HG03378 (cell line): ENCODE measurements around the gene TOP1.
"Not testable (repeated sequence)": the region's sequence is repeated elsewhere in the genome, so short reads cannot be mapped to it uniquely, and the experiment has no call there.

Experiments used
- ATAC-seq: cut with Tn5 transposase; IDR thresholded peaks from one replicate; pipeline ENCODE4 v1.9.1; 2021; ENCODE audit warnings: mild to moderate bottlenecking, moderate library complexity; ENCODE audit not compliant: unreplicated experiment

TOP1 gene

DNA sequence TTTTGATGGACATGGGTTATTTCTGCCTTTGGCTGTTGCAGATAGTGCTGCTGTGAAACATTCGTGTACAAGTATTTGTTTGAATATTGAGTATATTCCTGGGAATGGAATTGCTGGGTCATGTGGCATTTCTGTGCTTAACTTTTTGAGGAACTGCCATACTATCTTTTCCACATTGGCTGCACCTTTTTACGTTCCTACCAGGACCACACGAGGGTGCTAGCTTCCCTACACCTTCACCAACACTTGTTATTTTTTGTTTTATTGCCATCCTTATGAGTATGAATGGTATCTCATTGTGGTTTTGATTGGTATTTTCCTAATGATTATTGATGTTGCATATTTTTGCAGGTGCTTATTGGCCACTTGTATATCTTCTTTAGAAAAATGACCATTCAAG is 60.9 kb downstream of the TOP1 start:
- no peak for ATAC-seq

DNA sequence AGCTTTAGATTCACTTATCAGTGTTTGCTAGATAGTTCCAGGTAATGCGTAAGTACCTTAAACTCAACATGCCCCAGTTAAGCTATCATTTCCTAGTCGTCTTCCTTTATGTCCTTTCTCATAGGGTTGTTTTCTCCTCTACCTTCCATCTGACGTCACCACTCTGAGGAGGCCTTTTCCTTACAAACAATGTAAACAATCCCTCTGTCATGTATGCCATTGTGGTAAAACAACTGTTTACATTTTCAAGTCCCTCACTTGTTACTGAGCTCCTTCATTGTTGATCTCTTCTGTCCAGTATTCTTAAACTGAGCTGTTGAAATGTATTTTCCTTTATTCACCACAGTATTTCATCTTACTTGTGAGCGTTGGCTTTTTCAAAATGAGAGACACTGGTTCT is 63.3 kb downstream of the TOP1 start:
- ATAC-seq: no peak

DNA sequence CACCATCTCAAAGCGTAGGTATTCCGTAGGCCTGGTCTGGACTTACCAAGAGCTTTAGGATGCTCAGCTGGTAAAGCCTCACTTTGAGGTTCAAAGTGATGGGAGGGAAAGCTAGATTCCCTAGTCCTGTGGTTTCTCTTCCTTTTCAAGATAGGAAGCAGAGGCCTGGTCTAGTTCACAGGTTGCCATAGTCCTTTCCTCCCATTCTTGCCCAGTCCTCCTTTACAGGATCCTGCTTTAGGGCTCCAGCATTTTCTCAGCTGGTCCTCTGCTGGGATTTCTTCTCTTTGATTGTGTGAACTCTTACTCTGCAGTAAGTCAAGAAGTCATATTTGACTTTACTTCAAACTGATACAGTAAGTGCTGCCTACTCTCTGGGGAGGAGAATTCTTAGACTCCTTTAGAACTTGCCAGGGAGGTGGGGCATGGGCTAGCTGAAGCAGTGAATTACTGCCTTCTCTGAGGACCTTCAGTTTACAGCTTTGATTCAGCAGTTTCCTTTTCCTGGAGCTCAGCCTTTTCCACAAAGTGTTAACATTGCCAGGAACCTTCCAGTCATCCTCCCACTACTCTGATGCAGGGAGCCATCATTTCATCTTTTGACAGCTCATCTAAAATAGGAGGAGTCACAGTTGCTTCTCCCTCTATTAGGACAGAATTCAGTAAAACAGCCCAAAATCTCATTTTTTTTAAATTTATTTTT is 65.9 kb downstream of the TOP1 start:
- ATAC-seq: no peak

DNA sequence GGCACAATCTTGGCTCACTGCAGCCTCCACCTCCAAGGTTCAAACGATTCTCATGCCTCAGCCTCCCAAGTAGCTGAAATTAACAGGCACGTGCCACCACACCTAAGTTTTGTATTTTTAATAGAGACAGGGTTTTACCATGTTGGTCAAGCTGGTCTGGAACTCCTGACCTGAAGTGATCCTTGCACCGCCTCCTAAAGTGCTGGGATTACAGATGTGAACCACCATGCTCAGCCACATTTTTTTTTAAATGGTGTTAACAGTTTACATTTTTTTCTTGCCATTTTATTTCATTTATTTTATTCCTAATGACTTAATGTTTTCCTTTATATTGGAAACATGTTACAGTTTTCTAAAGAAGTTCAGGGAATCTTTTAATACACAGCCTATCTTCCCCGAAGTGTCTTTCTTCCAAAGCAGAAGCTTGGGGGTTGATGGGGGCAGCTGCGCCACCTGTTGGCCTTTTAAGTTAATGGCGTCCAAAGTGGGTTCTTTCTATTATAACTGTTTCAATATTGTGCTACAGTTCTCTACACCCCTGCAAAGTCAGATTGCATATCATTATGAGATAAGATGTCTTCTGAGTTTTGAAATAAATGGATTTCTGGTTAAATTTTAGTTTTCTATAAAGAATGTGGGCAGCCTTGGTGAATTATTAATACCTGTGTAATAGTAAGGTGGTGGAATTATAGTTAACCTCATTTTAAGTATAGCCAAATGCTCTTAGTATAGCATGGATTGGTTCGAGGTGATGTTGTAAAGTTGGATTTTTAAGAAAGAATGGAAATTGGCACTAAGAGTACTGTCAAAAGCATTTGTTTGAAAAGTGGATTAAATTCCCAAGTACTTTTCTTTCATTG is 66.7 kb downstream of the TOP1 start:
- ATAC-seq: no peak

DNA sequence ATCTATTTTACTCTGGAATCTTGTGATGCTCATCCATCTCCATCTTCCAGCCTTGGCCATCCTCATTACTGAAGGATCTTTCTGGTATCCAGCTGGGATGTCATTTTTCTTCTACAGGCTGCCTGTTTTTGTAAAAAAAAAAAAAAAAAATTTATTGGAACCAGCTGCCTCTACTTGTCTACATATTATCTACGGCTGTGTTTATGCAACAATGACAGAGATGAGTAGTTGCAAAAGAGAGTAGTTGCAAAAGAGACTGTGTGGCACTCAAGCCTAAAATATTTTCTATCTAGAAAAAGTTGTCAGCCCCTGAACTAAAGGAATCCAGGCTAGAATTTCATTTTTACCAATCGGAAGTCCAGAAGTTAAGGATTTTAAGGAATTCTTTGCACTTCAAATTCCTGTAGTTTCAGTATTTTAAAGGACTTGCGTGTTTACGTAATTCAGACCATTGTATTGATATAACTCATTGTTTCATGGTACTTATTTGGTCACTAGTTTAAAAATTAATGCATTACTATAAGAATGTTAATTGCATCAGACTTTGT is 70.2 kb downstream of the TOP1 start:
- no peak for ATAC-seq

DNA sequence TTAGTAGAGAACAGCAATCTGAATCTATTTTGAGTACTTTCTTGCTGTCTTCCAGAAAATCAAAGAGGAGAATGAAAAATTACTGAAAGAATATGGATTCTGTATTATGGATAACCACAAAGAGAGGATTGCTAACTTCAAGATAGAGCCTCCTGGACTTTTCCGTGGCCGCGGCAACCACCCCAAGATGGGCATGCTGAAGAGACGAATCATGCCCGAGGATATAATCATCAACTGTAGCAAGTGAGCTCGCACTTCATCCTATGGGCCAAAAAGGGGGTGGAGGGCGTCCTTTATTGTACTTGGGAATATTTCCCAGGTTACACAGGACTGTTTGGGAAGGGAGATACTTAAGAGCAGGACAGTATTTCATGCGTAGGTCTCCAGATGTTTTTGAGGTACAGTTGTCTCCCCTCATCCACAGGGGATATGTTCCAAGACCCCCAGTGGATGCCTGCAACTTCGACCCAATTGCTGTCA is 71.4 kb downstream of the TOP1 start:
- ATAC-seq: no peak

DNA sequence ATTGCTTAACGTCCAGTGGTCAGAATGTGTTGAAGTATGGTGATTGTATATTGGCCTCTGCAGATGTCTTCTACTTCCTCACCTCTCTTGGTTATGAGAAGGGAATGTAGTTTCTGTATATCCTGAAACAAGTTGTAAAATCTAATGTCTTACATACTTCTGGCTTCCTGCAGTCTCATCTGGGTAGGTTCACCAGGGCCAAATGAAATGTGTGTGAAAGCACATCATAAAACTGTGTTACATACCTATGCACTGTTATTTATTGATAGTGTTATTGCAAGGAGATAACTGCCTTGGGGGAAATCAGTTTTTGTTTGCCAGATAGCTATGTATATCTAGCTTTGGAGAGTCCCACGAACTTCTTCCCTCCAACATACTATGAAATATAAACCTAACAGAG is 73.0 kb downstream of the TOP1 start:
- ATAC-seq: no peak

DNA sequence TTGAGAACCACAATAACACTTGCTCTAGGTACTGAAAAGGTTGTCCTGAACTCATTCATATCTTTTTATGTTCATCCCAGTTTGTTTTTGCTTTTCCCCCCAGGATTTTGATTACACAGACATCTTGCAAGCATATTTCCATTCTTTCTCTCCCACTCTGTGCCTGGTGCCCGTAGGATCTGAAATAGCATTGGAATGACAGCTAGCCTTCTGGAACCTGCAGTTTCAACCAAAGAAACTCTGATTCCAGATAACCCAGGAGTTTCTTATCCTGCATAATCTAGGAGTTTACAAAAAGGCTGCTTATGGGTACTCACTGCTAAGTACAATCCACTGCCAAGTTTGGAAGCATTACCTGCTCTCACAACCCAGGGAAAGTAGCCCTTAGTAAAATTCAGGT is 79.9 kb downstream of the TOP1 start:
- no peak for ATAC-seq

DNA sequence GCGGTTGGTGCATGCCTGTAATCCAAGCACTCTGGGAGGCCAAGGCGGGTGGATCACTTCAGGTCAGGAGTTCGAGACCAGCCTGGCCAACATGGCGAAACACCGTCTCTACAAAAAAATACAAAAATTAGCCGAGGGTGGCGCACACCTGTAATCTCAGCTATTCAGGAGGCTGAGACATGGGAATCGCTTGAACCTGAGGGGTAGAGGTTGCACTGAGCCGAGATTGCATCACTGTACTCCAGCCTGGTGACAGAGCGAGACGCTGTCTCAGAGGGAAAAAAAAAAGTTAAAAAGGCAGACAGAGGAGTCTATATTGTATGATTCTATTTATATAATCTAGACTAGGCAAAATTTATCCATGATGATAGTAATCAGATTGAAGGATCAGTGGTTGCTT is 81.4 kb downstream of the TOP1 start:
- ATAC-seq: no peak

DNA sequence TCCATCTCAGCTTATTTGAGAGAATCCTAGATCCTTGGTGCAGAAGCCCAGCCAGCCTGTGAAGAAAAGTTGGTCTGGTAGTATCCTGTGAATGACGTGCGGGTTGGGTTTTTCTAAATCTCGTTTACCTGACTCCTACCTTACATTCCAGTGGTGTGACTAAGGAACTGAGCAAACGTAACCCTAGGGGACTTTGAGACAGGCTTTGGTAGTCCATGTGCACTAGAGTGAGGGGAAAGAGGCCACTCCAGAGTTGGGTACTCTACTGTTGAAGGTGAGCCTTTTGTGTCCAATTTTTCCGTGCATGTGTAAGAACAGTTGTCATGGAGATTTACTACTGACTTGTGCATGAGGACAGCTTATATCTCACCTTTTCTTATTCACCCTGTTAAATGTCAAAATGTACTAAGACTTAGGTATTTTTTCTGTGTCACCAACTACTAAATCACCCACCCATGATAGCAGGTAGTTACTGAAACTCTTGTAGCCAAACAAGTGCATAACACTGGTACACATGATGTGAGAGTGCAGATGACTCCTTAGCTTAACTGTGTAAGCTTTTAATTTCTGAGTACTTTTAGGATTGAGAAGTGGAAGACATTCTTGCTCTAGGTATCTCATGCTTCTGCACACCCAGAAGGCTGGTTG is 82.4 kb downstream of the TOP1 start:
- ATAC-seq: no peak

DNA sequence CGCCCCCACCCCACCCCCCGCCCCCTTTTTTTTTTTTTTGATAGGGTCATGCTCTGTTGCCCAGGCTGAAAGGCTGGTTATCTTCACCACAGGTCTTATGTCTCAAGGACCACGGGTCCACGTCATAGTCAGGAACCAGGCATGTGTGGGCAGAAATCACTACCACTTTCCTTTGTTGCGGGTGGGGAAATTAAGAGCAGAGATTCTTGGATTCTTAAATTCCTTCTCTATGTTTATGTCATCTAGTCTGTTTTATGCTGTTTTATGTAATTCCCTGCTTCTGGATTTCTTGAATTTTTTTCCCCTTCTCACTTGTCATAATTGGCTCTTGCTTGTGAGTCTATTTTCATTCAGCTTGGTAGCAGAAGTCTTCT is 82.9 kb downstream of the TOP1 start:
- no peak for ATAC-seq

DNA sequence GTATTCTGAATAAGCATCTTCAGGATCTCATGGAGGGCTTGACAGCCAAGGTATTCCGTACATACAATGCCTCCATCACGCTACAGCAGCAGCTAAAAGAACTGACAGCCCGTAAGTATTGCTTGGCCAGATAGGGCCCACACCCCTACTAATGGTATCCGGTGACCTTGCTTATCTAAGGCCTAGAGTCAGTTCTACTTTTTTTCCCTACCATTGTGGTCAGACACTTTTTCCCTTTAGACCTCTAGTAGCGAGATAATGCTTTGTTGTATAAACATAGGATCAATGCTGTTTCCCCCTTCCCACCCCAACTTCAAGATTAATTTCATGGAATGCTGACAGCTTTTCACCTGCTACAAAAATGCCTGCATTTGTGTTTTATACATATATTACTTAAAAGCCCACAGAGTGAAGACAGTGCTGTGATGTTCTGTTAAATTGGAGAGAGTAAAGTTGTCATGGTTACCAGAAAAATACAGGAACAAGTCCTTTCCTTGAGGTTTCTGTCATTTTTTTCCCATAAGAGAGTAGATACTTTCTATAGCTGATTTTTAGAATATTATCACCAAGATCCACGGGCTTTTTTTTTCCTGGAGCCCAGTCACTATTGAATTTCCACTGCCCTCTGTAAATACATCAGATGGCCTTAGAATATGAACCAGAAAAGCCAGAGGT is 87.8 kb downstream of the TOP1 start:
- no peak for ATAC-seq

DNA sequence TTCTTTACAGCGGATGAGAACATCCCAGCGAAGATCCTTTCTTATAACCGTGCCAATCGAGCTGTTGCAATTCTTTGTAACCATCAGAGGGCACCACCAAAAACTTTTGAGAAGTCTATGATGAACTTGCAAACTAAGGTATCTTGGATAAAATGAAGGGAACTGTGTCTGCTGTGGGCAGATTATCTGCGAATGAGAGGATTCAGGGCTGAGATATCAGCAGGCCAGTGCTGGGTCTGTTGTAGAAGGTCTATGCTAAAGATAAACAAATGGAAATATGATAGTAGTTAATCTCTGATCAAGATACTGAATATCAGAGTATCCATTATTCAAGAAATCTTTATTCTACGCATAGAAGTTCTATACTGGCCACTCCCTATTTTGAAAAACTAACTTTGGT is 89.5 kb downstream of the TOP1 start:
- ATAC-seq: not testable (repeated sequence)

DNA sequence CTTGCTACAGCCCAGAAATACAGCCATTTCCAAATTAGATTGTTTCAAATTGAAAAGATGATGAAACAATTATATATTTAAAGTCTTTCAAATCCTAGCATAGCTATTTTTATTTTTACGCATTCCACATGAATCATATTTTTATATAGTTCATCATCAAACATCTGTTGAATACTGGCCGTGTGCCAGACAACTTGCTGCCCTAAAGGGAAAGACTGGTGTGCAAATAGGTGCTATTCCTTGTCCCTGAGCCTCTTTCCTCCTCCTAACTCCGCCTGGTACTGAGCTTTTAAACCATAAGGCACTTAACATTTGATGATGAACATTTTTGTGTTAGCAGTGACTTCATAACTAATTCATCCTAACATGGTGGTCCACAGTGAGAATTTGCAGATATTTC is 90.0 kb downstream of the TOP1 start:
- ATAC-seq: no peak

DNA sequence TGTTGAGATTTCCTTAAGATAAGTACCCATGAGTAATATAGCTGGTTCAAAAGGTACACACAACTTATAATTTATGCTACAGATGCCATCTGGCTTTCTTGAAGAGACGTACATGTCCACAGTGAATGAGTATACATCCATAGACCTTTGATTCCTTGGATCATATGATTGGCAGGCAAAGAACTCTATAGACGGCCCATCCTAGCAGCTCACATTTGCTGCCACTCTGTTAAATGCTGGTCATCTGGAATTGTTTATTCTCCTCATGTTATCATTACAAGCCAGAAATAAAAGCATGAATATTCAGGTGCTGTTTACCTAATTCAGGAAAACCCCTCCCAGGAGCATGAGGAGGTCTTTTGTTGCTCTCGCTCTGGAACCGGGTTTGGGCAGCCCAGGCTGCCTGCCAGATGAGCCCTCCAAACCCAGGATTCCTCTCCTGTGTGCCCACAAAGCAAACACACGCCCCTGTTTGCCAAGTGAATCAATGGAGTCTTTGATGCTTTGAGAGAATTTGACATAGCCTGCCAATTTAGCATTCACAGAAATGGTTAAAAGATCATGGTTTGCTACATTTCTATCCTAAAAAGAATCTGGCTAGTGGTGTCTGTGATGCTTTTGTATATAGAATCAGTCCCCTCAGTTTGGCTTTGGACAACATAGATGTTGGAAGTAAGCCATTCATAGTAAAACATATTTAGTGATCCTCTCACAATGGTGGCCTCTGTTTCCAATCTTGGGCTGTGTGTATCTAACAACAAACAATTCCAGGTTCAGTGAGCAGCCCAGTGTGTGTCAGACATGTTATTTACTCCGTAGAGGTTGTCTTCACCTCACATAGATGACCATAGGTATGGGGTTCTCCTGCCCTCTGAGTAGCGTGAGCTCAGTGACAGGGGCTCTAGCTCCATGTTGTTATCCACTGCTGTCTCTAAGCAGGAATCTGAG is 91.3 kb downstream of the TOP1 start:
- no peak for ATAC-seq

DNA sequence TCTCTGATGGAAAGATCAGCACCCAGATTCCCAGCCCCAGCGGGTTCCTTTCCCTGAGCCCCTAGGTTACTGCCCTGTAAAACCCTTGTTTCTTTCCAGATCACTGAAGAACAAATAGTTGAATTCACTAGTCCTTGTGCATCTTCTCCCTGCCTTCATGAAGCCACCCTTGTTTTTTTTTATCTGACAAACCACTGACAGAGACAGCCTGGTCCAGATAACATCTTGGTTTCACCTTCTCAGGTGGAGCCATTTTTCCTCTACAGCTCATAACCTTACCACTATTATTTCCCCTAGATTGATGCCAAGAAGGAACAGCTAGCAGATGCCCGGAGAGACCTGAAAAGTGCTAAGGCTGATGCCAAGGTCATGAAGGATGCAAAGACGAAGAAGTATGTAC is 92.8 kb downstream of the TOP1 start:
- ATAC-seq: no peak

DNA sequence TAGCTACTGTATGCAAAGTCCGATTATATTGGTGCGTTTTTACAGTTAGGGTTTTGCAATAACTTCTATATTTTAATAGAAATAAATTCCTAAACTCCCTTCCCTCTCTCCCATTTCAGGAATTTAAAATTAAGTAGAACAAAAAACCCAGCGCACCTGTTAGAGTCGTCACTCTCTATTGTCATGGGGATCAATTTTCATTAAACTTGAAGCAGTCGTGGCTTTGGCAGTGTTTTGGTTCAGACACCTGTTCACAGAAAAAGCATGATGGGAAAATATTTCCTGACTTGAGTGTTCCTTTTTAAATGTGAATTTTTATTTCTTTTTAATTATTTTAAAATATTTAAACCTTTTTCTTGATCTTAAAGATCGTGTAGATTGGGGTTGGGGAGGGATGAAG is 95.0 kb downstream of the TOP1 start:
- ATAC-seq: no peak

DNA sequence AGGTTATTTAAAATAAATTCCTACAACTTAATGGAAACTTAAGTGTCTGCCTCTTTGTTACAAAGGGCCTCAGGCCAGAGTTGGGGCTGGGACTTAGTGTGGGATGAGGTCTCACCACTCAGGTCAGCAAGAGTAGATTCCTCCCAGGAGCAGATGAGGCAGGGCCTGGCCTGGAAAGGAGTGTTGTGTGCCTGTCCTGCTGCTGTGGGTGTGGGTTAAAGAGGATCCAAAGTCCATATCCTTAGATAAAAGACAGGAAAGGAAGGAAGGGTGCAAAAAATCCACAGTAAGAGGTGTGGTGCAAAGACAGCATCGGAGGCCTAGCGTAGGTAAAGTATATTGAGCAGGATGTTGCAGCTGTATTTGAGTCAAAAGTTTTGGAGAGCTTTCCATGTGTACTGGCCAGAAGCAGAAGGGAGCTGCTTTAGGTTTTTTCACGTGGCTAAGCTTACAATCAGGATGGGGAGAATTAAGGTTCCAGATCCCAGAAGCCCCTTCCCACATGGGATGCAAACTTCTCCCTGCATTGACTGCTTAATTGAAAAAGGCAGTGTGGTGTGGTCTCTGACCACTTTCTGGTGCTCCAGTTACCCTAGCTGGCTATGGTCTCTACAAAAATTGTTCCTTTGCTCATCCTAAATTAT is 96.0 kb downstream of the TOP1 start:
- no peak for ATAC-seq
